Stimulated activated CD4-positive, alpha-beta T cell treated with anti-CD3 and anti-CD28 coated beads, Interleukin-4, amount 100 ng/mL, for 1 hour (primary cell): ENCODE measurements around the gene LAX1.
"Not testable (repeated sequence)": the region's sequence is repeated elsewhere in the genome, so short reads cannot be mapped to it uniquely, and the experiment has no call there.

Experiments used
- DNase-seq: peaks from one replicate; pipeline ENCODE4 v3.0.0-alpha.2; 2020

LAX1 gene, protein sequence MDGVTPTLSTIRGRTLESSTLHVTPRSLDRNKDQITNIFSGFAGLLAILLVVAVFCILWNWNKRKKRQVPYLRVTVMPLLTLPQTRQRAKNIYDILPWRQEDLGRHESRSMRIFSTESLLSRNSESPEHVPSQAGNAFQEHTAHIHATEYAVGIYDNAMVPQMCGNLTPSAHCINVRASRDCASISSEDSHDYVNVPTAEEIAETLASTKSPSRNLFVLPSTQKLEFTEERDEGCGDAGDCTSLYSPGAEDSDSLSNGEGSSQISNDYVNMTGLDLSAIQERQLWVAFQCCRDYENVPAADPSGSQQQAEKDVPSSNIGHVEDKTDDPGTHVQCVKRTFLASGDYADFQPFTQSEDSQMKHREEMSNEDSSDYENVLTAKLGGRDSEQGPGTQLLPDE

DNA sequence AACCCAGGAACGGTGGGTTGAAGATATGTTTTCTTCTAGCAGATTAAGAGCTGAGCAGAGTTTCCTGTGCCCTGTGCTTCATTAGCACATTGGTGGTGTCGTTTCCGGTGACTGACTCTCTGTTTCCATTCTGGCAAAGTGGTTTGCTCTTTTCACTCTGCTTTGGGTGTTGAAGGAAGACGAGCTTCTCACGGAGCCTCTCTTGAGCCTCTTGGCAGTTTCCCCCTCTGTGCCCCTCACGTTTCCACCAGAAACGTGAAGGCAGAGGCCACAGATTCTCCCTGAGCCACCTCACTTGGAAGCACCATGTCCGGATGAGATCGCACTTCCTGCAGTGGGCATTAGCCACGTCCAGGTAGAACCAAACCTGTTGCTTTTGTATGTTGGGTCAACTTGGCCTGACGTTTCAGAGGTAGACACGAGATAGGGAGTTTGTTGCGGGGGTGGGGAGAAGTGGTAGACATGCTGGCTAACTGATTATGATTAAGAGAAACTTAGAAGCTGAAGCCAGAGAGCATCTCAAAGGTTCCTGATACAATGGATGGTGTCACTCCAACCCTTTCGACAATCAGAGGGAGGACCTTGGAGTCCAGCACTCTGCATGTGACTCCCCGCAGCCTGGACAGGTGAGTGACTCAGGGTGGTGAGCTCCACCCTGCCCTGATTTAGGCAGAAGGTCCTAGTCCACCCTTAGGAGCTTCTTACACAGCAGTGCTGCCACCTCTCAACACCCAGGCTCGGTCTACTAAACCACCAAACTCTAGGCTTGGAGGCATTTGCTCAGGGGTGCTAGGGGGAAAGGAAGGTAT lies at the start of gene LAX1:
Gene LAX1, plus strand, starts transcription at position 155 of the 809 bp plus-strand sequence. Its CDS starts 383 bp downstream, at position 538.
- DNase-seq = peak; percentile 60

GRCh38 chr1:203717120-203717519 lies 47.9 kb upstream of the LAX1 start:
- DNase-seq = no peak

DNA sequence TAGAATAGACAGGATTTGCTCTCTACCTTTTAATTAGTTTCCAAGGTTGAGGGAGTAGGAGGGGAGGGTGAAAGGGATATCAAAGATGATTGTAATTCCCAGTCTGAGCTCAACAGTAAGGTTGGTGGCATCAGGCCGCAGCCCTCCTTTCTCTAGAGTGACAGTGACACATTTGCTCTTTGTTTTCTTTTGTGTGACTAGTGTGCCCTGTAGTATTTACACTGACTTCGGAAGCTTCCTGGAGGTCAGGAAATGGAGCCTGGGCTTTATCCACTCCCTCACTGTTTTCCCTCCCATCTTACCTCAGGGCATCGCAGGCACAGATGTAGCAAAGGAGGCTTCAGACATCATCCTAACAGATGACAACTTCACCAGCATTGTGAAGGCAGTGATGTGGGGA lies 44.7 kb upstream of the LAX1 start:
- DNase-seq = no peak

DNA sequence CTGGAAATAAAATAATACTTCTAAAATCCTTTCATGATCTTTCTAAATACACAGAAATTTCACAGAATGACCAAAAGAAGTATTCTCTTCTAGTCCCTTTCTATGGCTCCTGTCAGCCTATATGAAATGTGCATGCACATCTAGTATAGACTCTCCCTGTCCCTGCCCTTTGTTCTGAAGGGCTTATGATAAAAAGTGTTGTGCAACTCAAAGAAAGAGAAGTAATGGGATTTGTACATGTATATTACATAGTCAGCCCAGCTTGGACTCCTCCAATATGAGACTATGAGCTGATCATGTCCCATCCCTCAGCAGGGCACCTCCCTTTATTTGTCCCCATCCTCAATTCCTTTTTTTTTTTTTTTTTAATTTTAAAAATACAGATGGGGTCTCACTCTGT lies 42.1 kb upstream of the LAX1 start:
- DNase-seq = no peak

DNA sequence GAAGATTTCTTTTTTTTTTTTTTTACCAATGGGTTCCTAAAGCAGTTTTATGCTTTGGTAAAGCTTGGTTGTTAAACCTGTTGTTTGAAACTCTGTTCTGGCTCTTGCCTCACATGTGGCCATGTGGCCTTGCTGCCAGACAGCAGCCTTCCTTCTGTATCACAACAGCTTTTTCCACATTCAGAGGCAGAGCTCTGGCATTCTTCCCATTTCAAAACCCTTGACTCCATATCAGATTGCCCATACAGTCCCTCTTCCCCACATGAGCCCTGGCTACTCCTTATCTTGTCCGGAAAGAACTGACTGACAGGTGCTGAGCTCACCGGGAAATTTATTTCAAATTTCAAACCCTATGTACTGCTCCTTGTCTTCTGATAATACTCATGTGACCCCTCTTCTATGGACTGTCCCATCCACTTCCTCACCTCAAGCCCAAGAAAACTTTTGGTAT lies 38.5 kb upstream of the LAX1 start:
- no peak for DNase-seq

DNA sequence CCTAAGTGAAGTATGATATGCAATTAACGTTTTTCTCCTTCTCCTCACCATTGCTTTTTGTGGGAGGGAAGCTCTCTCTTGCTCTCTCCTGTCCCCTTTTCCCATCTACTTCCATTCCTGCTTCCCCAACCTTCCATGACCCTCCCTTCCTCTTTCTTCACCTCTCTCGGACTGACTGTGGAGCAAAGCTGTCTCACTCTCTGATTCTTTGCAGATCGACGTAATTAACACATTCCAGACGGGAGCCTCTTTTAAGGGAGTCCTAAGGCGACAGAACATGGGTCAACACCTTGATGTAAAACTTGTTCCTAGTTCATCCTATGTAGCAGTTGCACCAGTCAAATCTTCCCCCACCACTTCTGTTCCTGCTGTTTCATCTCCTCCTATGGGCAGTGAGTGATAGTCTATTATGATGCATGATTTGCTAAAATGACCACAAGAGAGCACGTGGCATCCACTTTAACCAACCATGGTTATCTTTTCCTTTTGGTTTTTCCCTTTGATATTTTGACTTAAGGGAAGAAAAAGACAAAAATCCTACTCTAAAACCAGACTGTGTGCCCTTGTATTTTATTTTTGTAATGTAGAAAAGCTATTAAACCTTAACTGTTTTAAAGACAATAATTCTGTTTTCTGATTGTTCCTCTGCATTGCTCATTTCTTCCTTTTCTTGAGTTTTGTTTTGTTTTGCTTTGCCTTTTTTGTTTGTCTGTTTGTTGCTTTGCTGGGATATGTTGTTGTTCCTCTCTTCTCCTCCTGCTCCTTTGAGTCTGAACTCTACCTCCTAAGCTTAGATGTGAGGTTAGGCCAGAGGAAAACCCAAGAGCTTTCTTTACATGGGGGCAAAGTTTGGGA lies 31.7 kb upstream of the LAX1 start:
- no peak for DNase-seq

- DNase-seq = no peak
Measured at GRCh38 chr1:203742436-203742835, 22.5 kb upstream of the LAX1 start.

DNA sequence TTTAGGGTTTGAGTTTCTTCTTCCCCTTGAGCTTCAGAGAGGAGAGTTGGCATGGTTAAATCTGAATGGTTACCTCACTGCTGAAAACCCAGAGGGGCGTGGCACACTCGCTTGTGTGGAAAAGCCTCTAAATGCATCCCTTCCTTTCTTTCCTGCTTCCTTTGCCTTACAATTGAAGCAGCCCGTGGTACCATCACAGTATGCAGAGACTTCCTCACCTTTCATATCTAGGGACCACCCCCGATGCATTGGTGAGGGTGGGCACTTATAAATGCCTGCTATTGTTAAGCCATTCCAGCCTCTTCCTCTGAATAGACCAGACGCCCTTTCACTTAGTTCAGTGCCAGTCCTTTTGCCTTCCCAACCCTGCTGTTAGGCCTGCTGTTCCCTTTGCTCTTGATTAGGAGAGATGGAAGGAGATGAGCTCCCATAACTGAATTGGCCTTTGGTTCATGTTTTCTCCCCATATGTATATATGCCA lies 21.9 kb upstream of the LAX1 start:
- no peak for DNase-seq

DNA sequence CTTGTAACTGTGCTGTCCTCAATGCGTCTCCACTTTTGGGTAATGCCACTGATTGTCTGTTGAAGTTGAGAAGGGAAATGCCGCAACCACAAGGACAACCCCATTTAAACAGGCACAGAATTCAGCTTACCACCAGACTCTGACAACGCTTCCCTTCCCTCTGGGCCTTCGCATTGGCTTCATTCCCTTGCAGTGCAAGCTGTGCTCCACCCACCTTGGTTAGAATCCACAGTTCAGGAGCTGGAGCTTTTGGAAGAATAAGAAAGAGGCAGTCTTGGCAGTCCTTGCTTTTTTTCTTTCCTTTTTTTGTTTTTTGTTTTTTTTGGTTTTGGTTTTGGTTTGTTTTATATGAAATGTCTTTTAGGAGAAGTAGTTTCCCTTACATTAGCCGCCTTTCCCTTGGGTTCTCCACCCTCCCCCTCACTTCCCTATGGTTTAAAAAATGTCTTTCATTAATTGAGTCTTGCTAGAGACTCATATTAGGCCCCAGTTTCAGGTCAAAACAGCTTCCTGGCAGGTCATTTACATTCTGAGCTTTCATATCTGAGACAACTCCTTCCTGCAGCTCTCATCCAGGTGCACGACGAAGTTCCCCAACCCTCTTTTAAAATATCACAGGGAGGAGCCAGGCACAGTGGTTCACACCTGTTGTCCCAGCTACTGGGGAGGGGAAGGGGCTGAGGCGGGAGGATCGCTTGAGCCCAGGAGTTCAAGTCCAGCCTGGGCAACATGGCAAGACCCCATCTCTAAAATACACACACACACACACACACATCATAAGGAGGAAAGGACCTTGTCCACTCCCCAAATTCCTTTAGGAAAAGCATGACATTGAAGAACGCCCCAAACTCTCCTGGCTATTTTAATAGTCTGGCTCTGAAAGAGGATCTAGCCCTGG lies 20.7 kb upstream of the LAX1 start:
- DNase-seq = no peak

DNA sequence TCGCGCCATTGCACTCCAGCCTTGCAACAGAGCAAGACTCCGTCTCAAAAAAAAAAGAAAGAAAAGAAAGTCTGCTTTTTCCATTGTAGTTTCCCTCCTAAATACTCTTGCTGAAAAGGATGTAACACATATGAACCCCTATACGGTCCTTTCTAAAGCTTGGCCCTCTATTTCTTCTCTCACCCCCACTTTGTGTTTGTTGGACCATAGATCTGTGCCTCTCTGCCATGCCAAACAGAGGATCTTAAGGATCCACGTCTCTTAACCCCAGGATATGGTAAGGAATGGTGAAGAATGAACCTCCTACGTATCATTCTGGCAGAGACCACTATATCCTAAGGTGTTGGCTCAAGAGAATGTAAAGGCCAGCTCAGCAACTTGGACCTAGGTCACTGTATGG lies 18.7 kb upstream of the LAX1 start:
- DNase-seq = no peak

GRCh38 chr1:203751051-203751450 lies 13.9 kb upstream of the LAX1 start:
- DNase-seq = no peak

DNA sequence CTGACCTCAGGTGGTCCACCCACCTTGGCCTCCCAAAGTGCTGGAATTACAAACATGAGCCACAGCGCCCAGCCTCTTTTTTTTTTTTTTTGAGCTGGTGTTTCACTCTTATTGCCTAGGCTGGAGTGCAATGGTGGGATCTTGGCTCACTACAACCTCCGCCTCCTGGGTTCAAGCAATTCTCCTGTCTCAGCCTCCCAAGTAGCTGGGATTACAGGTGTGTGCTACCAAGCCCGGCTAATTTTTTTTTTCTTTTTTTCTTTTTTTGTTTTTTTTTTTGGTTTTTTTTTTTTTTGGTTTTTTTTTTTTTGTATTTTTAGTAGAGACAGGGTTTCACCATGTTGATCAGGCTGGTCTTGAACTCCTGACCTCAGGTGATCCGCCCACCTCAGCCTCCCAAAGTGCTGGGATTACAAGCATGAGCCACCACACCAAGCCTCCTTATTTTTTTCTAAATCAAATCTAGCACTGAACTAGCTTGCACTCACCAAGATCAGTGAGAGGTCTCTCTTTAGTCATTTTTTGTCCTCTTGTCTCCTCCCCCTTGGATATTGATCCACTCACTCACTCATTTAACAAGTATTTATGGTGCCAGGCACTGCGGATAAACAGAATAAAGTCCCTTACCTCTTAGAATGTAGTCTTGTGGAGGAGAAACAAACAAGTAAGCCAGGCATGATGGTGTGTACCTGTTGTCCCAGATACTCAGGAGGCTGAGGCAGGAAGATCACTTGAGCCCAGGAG lies 13.2 kb upstream of the LAX1 start:
- DNase-seq = not testable (repeated sequence)

GRCh38 chr1:203754455-203754864 lies 10.5 kb upstream of the LAX1 start:
- no peak for DNase-seq

GRCh38 chr1:203756036-203756435 lies 8.9 kb upstream of the LAX1 start:
- DNase-seq = no peak

DNA sequence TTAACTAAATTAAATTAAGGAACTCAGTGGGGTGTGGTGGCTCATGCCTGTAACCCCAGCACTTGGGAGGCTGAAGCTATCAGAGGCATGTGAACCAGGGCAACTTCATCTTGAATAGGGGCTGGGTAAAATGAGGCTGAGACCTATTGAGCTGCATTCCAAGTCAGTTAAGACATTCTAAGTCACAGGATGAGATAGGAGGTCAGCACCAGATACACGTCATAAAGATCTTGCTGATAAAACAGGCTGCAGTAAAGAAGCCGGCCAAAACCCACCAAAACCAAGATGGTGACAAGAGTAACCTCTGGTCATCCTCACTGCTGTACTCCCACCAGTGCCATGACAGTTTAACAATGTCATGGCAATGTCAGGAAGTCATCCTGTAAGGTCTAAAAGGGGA lies 6.2 kb upstream of the LAX1 start:
- not testable (repeated sequence) for DNase-seq

DNA sequence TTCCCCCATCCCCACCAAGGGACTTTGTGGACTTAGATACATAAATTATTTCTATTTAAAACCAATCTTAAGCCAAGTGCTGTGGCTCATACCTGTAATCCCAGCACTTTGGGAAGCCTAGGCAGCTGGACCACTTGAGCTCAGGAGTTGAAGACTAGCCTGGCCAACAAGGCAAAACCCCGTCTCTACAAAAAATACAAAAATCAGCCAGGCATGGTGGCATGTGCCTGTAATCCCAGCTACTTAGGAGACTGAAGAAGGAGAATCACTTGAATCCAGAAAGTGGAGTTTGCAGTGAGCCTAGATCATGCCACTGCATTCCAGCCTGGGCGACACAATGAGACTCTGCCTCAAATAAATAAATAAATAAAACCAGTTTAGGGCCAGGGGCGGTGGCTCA lies 4.5 kb upstream of the LAX1 start:
- no peak for DNase-seq

DNA sequence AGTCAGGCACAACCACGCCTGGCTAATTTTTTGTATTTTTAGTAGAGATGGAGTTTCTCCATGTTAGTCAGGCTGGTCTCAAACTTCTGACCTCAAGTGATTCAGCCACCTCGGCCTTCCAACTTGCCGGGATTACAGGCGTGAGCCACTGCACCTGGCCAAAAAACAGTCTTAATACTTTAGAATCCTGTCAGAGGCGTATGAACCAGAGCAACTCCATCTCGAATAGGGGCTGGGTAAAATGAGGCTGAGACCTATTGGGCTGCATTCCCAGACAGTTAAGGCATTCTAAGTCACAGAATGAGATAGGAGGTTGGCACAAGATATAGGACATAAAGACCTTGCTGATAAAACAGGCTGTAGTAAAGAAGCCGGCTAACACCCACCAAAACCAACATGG lies 3.0 kb upstream of the LAX1 start:
- DNase-seq = not testable (repeated sequence)

DNA sequence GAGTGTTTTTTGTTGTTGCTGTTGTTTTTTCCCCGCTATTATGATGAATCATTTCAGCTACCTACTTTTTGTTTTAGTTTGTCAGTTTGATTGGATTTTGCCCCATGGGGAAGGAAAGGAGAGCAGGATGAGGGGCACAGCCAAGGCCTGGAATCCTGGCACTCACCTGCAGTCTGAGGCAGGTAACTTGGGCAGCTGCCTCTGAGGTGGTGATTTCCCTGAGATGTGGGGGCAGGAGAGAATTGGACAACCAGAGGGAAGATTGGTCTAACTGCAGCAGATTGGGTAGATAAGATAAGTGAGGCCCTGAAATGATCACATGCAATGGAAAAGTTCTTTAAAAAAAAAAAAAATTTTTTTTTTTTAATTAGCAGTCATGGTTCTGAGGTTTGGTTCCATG lies 1.5 kb upstream of the LAX1 start:
- no peak for DNase-seq

DNA sequence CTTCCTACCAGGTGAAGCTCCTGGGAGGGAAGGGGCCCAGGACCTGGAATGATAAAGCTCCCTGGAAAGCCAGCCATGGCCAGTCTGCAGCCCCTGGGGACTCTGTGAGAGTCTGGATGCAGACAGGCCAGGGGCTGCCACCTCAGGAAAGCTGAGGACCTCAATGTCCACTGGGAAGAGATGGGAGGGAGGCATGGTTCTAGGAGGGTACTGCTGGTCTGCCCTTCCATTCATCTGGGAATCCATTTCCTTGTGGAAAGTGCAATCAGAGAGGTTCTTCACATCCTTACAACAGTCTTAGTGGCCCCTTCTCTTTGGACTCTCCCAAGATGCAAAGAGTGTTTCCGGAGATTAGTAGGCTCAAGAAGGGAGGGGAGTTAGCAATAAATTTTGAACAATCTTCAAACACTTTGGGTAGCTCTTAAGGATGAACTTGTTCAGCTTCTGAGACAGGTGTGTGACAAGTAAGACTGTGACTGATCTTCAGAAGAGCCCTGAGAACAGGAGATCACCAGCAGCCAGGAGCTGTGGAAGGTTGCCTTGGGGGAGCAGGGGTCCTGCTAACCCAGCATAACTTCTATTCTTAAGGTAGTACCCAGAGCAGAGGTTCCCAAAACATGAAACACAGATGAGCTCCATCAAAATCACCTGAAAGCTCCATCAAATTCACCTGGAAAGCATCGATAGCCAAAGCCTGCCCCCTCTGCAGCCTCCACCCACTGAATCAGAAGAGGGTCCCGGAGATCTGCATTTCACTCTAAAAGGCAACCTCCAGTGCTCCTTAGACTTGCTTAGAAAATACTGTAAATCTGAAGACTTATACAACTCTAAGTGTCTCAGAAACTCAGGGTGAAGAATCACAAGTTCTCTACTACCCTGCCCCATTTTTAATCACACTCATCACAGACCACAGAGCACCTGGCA lies 616 bp upstream of the LAX1 start:
- no peak for DNase-seq

GRCh38 chr1:203768256-203768655 lies 3.3 kb downstream of the LAX1 start:
- DNase-seq = no peak
